Endothelial cell of umbilical vein (primary cell): ENCODE results near the gene SNAP23. TPM values are rescaled to one million over a fixed set of nuclear protein-coding genes. Genes with fewer than 3 reads are reported as not detected.

Experiments
- BruUV-seq: library from RNA; stranded (reverse); fragments of 400-500 nt; replicated peaks from 2 replicates; lab custom pipeline; 2021; lab: Mats Ljungman, UMichigan
- CTCF ChIA-PET: fragments of 300-600, 350-600 bp; sonication (Branson Sonifier 250); formaldehyde crosslinking; loops from one replicate; lab custom pipeline; 2021; ENCODE audit warnings: antibody characterized with exemption, inconsistent platforms; lab: Charles Lee
- POLR2A ChIA-PET: fragments of 300-600, 350-600 bp; sonication (Branson Sonifier 250); formaldehyde crosslinking; loops from one replicate; lab custom pipeline; 2021; ENCODE audit warnings: antibody characterized with exemption, inconsistent platforms; lab: Charles Lee
- DNase-seq: peaks from one replicate; pipeline ENCODE4 v3.0.0-alpha.2; 2011; ENCODE audit warnings: low read depth, low spot score
- FAIRE-seq: peaks from 2 replicates; lab custom pipeline; 2011; peaks lifted over from hg19 to GRCh38; lab: Jason Lieb, UNC
- H2AFZ ChIP-seq: 2 replicates; pipeline ENCODE4 v1.6.0; 2012; ENCODE audit warnings: low read depth, low read length, control low read depth, inconsistent platforms
- H3K27ac ChIP-seq: 2 replicates; pipeline ENCODE4 v1.5.1; 2011; ENCODE audit warnings: low read depth, mild to moderate bottlenecking, control low read depth, low read length, moderate library complexity; ENCODE audit not compliant: insufficient read depth
- H3K27me3 ChIP-seq, 2 experiments: 2 replicates each; pipeline versions ENCODE4 v1.6.0 to v1.6.1; 2011; ENCODE audit warnings: low read length in 2 of 2, mixed read lengths in 1 of 2; ENCODE audit not compliant: control insufficient read depth in 2 of 2, insufficient read depth in 2 of 2
- H3K36me3 ChIP-seq, 2 experiments: 2 replicates in 1 of 2; 3 replicates in 1 of 2; pipeline ENCODE4 v1.5.1; 2011; ENCODE audit warnings: low read length in 2 of 2, mild to moderate bottlenecking in 1 of 2, moderate library complexity in 1 of 2; ENCODE audit not compliant: control insufficient read depth in 2 of 2, insufficient read depth in 2 of 2; ENCODE audit errors: extremely low read depth in 1 of 2
- H3K4me1 ChIP-seq: 3 replicates; pipeline ENCODE4 v1.5.1; 2011; ENCODE audit warnings: mild to moderate bottlenecking, low read length; ENCODE audit not compliant: control insufficient read depth, insufficient read depth; ENCODE audit errors: extremely low read depth
- H3K4me2 ChIP-seq: 2 replicates; pipeline ENCODE4 v1.6.1; 2011; ENCODE audit warnings: low read length, control low read depth, mixed read lengths; ENCODE audit not compliant: insufficient read depth
- H3K4me3 ChIP-seq, 3 experiments: fragments of 200-600 bp in 1 of 3; sonication (generic), shearing (Covaris generic) in 1 of 3; replicated peaks in 1 of 3; 2 replicates each; pipeline ENCODE4 v1.5.1; 2011 to 2016; ENCODE audit warnings: control low read depth in 3 of 3, low read length in 3 of 3, mild to moderate bottlenecking in 2 of 3, inconsistent platforms in 1 of 3, low read depth in 1 of 3, moderate library complexity in 1 of 3; ENCODE audit not compliant: insufficient read depth in 1 of 3
- H3K79me2 ChIP-seq: 2 replicates; pipeline ENCODE4 v1.6.0; 2012; ENCODE audit warnings: low read length, inconsistent platforms; ENCODE audit not compliant: control insufficient read depth, insufficient read depth
- H3K9ac ChIP-seq: replicated peaks from 2 replicates; pipeline ENCODE3; 2011; ENCODE audit warnings: low read length, control low read depth; ENCODE audit not compliant: insufficient read depth; ENCODE audit errors: extremely low read depth
- H3K9me1 ChIP-seq: replicated peaks from 3 replicates; pipeline ENCODE4 v1.6.0; 2011; ENCODE audit warnings: mild to moderate bottlenecking, low read length; ENCODE audit not compliant: control insufficient read depth, insufficient read depth; ENCODE audit errors: extremely low read depth
- H3K9me3 ChIP-seq: replicated peaks from 2 replicates; pipeline ENCODE4 v1.5.1; 2012; ENCODE audit warnings: low read length, inconsistent platforms; ENCODE audit not compliant: control insufficient read depth, insufficient read depth
- H4K20me1 ChIP-seq: replicated peaks from 2 replicates; pipeline ENCODE3; 2011; ENCODE audit warnings: mild to moderate bottlenecking, low read length; ENCODE audit not compliant: control insufficient read depth, insufficient read depth; ENCODE audit errors: extremely low read depth
- EZH2 ChIP-seq: IDR thresholded peaks from 2 replicates; pipeline ENCODE4 v1.6.1; 2012; ENCODE audit warnings: borderline replicate concordance, low read depth, mild to moderate bottlenecking, moderate library complexity, low read length, inconsistent platforms; ENCODE audit not compliant: severe bottlenecking
- FOS ChIP-seq: IDR thresholded peaks from 2 replicates; pipeline ENCODE4 v1.6.1; 2011; ENCODE audit warnings: mild to moderate bottlenecking, low read length, moderate library complexity, borderline replicate concordance; ENCODE audit not compliant: insufficient read depth
- GATA2 ChIP-seq: IDR thresholded peaks from 2 replicates; pipeline ENCODE4 v1.7.0; 2011; ENCODE audit warnings: low read depth, mild to moderate bottlenecking, moderate library complexity, mixed read lengths, low read length; ENCODE audit not compliant: insufficient read length, insufficient read depth
- JUN ChIP-seq: IDR thresholded peaks from 2 replicates; pipeline ENCODE4 v1.6.1; 2011; ENCODE audit warnings: borderline replicate concordance, low read depth; ENCODE audit not compliant: insufficient read length, insufficient read depth
- MYC ChIP-seq: IDR thresholded peaks from one replicate; pipeline ENCODE4 v1.6.1; 2011; ENCODE audit warnings: mild to moderate bottlenecking, low read depth, low read length
- POLR2A ChIP-seq: IDR thresholded peaks from 2 replicates; pipeline ENCODE4 v1.6.1; 2012; ENCODE audit warnings: low read depth, mild to moderate bottlenecking, control low read depth, low read length
- POLR2AphosphoS5 ChIP-seq: IDR thresholded peaks from 2 replicates; pipeline ENCODE4 v1.6.1; 2012; ENCODE audit warnings: low read depth, mild to moderate bottlenecking, control low read depth, low read length, moderate library complexity; ENCODE audit not compliant: insufficient read depth
- dilution Hi-C: fragments of 300-500 bp; cut with MboI; formaldehyde crosslinking; loops from one replicate; pipeline ENCODE4 v1.15.0; 2019; ENCODE audit warnings: low sequenced_read_pairs; ENCODE audit not compliant: extremely low pct_ligation_motif_present
- intact Hi-C: fragments of 100-400 bp; cut with micrococcal nuclease; formaldehyde crosslinking; loops from one replicate; pipeline ENCODE4 v1.10.0; 2022
- polyA plus RNA-seq, 4 experiments: library from polyadenylated mRNA; depleted of rRNA in 3 of 4; stranded (reverse) in 3 of 4; unstranded in 1 of 4; fragments of >200 nt; gene quantifications; 2 replicates each; pipeline versions ENCODE4 v1.2.1 to v1.2.3, GENCODE V29; 2011 to 2012; ENCODE audit warnings: missing spikeins in 1 of 4
- total RNA-seq: library from RNA; stranded (reverse); gene quantifications from 2 replicates; pipeline ENCODE4 v1.2.3, GENCODE V29; 2021
- TF ChIP-seq, protein P1 (sequence below), 2 donors: IDR thresholded peaks; 1 replicate in 1 of 2; 2 replicates in 1 of 2; pipeline ENCODE4 v1.5.1; 2011; ENCODE audit warnings: low read length in 2 of 2, mild to moderate bottlenecking in 2 of 2, moderate library complexity in 2 of 2, control low read depth in 1 of 2, inconsistent platforms in 1 of 2, low read depth in 1 of 2; ENCODE audit not compliant: insufficient read depth in 1 of 2; ENCODE audit errors: extremely low read depth in 1 of 2
- TF ChIP-seq, protein P2 (sequence below): IDR thresholded peaks from 2 replicates; pipeline ENCODE4 v1.6.1; 2011; ENCODE audit not compliant: insufficient read depth, insufficient read length

Gene SNAP23
- total and polyA plus RNA-seq, 2 donors (not counting 3 experiments of a cell fraction or from before 2014, with no cell fraction given), result 141 to 152 TPM

DNA sequence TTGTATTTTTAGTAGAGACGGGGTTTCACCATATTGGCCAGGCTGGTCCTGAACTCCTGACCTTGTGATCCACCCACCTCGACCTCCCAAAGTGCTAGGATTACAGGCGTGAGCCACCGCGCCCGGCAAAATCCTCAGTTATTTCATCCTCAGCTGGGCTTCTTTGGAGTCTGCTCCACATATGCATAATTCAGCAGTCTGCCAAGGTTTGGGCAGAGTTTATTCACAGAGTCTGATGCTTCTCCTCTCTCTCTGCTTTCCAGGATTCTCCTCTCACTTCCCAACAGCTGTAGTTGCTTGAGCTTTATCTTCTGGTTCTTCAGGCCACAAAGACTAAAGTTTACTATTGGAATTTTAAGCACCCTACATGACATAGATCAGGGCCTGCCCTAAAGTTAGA, 12.7 kb upstream of the SNAP23 start:
- POLR2A ChIA-PET, result interaction anchor here (0.7 kb wide), 1 partner anchor 1262 kb away, joined by 9 read pairs; no protein-coding TSS in a partner anchor
- CTCF ChIA-PET, result interaction anchor here (1.5 kb wide), 1 partner anchor 11 kb away, joined by 7 read pairs; no protein-coding TSS in a partner anchor

More for the DNA sequence above, 12.7 kb upstream of the SNAP23 start:
- H3K27me3 ChIP-seq, result no peaks in the 10 kb centered on the region
- no peaks in the 10 kb centered on the region for H4K20me1 ChIP-seq
- no peaks in the 10 kb centered on the region for H3K9me1 ChIP-seq
- no peak overlapping the region for H2AFZ ChIP-seq
- H3K9me3 ChIP-seq, result no peaks in the 10 kb centered on the region
- BruUV-seq, result no TSS peak
- H3K79me2 ChIP-seq, result peaks cover 59% of the 10 kb centered on the region
- intact Hi-C loops, result no loop called here
- H3K27ac ChIP-seq, result no peak overlapping the region
- no peak overlapping the region for H3K9ac ChIP-seq
- DNase-seq, result no peak
- H3K36me3 ChIP-seq, result no peaks in the 10 kb centered on the region
- H3K4me1 ChIP-seq, result no peaks in the 10 kb centered on the region
- TF ChIP-seq EZH2 (no peak), MYC (no peak), FOS (no peak), JUN (no peak), GATA2 (no peak), POLR2AphosphoS5 (no peak), POLR2A (no peak)
- TF ChIP-seq, protein P1, sequence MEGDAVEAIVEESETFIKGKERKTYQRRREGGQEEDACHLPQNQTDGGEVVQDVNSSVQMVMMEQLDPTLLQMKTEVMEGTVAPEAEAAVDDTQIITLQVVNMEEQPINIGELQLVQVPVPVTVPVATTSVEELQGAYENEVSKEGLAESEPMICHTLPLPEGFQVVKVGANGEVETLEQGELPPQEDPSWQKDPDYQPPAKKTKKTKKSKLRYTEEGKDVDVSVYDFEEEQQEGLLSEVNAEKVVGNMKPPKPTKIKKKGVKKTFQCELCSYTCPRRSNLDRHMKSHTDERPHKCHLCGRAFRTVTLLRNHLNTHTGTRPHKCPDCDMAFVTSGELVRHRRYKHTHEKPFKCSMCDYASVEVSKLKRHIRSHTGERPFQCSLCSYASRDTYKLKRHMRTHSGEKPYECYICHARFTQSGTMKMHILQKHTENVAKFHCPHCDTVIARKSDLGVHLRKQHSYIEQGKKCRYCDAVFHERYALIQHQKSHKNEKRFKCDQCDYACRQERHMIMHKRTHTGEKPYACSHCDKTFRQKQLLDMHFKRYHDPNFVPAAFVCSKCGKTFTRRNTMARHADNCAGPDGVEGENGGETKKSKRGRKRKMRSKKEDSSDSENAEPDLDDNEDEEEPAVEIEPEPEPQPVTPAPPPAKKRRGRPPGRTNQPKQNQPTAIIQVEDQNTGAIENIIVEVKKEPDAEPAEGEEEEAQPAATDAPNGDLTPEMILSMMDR (IDR thresholded peaks at IDR 0.05; ENCODE audit: extremely low read depth in 1 of 2, insufficient read depth in 1 of 2, low read depth in 1 of 2, low read length in 2 of 2), result no peak
- TF ChIP-seq, protein P2, sequence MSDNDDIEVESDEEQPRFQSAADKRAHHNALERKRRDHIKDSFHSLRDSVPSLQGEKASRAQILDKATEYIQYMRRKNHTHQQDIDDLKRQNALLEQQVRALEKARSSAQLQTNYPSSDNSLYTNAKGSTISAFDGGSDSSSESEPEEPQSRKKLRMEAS, result no peak
- no peak for FAIRE-seq
- H3K4me3 ChIP-seq, result no peak overlapping the region
- no peak overlapping the region for H3K4me2 ChIP-seq
- dilution Hi-C loops, result no loop called here
